Activated naive CD4-positive, alpha-beta T cell treated with anti-CD3 and anti-CD28 coated beads, Interleukin-2, amount 50 U/mL, for 24 hours (primary cell): ENCODE results near the gene TMEM132C.

ENCODE experiments used
- H3K27ac Mint-ChIP-seq: one replicate; pipeline ENCODE4 v1.8.0; 2021; ENCODE audit warnings: mild to moderate bottlenecking, mixed read lengths
- H3K27me3 Mint-ChIP-seq: one replicate; pipeline ENCODE4 v1.8.0; 2021; ENCODE audit warnings: mixed read lengths
- H3K36me3 Mint-ChIP-seq: one replicate; pipeline ENCODE4 v1.8.0; 2021; ENCODE audit warnings: mixed read lengths
- H3K4me1 Mint-ChIP-seq: one replicate; pipeline ENCODE4 v1.8.0; 2021; ENCODE audit warnings: mixed read lengths
- H3K4me3 Mint-ChIP-seq: one replicate; pipeline ENCODE4 v1.8.0; 2021; ENCODE audit warnings: mild to moderate bottlenecking, mixed read lengths
- H3K9me3 Mint-ChIP-seq: one replicate; pipeline ENCODE4 v1.8.0; 2021; ENCODE audit warnings: mixed read lengths

The TMEM132C gene

DNA sequence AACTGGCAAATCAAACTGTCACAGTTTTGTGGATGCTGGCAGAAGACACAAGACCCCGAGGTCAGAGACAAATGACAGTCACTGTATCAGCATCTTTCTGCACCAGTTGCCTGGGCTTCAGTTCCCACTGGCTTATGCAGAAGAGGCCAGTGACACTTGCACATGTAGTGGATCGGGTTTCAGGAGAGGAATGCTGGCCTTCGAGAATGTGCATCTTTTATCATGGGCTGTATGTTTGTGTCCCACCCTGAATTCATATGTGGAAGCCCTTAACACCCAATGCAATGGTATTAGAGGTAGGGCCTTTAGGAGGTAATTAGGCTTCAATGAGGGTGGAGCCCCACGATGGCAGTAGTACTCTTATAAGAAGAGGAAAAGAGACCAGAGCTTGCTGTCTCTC, 405.9 kb downstream of the TMEM132C start:
- no peaks in the 10 kb centered on the region for H3K27me3 Mint-ChIP-seq
- no peak overlapping the region for H3K27ac Mint-ChIP-seq
- no peak overlapping the region for H3K4me3 Mint-ChIP-seq
- H3K9me3 Mint-ChIP-seq = no peaks in the 10 kb centered on the region
- H3K4me1 Mint-ChIP-seq = no peaks in the 10 kb centered on the region
- no peaks in the 10 kb centered on the region for H3K36me3 Mint-ChIP-seq

DNA sequence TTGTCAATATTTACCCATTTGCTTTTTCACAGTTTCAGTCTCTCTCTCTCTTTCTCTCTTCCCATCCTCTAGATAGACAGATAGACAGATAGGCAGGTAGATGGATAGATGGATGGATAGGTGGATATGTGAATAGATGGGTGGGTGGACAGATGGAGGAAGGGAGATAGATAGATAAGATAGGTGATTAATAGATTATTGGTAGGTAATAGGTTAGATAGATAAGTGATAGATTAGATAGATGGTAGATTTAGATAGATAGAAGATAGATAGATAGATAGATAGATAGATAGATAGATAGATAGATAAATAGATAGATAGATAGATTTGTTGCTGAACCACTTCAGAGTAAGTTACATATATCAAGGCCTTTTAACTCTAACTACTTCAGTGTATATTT, 408.6 kb downstream of the TMEM132C start:
- no peaks in the 10 kb centered on the region for H3K27me3 Mint-ChIP-seq
- H3K27ac Mint-ChIP-seq = no peak overlapping the region
- H3K4me1 Mint-ChIP-seq = no peaks in the 10 kb centered on the region
- H3K36me3 Mint-ChIP-seq = no peaks in the 10 kb centered on the region
- no peak overlapping the region for H3K4me3 Mint-ChIP-seq
- H3K9me3 Mint-ChIP-seq = no peaks in the 10 kb centered on the region

DNA sequence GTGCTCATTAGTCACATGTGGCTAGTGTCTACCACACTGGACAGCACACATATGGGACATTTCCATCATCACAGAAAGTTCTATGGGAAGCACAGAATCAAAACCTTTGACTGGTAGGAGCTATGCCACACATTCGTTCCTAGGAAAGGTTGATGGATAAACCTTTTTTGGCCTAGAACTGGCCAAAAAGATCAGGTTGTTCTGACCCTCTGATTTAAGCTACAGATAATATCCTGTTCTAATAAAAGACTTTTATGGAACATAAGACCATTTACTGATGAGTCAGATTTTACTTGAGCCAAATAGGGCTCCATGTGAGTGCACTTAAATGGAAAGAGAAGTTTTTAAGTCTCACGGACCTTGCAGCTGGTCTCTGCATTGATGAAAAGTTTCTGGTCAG, 413.6 kb downstream of the TMEM132C start:
- Mint-ChIP-seq H3K4me3 (no peak overlapping the region), H3K36me3 (no peaks in the 10 kb centered on the region), H3K27me3 (no peaks in the 10 kb centered on the region)

GRCh38 chr12:128682548-128683275, 415.7 kb downstream of the TMEM132C start:
- no peaks in the 10 kb centered on the region for H3K36me3 Mint-ChIP-seq
- no peaks in the 10 kb centered on the region for H3K4me1 Mint-ChIP-seq
- H3K27me3 Mint-ChIP-seq = no peaks in the 10 kb centered on the region
- H3K4me3 Mint-ChIP-seq = no peak overlapping the region
- no peaks in the 10 kb centered on the region for H3K9me3 Mint-ChIP-seq
- H3K27ac Mint-ChIP-seq = no peak overlapping the region

More for the DNA sequence above, 413.6 kb downstream of the TMEM132C start:
- no peaks in the 10 kb centered on the region for H3K4me1 Mint-ChIP-seq
- no peak overlapping the region for H3K27ac Mint-ChIP-seq
- H3K9me3 Mint-ChIP-seq = no peaks in the 10 kb centered on the region

DNA sequence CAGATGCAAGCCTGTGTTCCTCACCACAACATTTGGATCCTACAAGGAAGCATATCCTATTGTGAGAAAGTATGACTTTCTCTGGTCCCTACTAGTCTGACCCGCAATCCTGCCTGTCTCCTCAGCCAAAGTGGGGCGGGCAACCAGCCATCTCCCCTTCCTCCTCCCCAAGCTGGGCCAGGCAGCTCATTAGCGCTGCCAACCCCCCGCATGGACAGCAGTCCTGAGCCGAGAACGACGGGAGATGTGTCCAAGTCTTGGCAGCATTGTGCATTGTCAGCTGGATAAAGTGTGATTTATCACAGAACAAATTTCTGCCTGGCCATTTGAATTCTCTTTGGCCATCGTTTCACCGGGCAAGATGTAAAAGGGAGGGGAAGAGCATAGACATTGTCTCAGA, 417.4 kb downstream of the TMEM132C start:
- no peaks in the 10 kb centered on the region for H3K36me3 Mint-ChIP-seq
- H3K4me1 Mint-ChIP-seq = no peaks in the 10 kb centered on the region
- no peak overlapping the region for H3K4me3 Mint-ChIP-seq
- H3K27me3 Mint-ChIP-seq = no peaks in the 10 kb centered on the region
- H3K9me3 Mint-ChIP-seq = no peaks in the 10 kb centered on the region
- H3K27ac Mint-ChIP-seq = no peak overlapping the region

- Mint-ChIP-seq H3K27me3 (no peaks in the 10 kb centered on the region), H3K4me1 (no peaks in the 10 kb centered on the region), H3K27ac (no peak overlapping the region), H3K4me3 (no peak overlapping the region), H3K36me3 (no peaks in the 10 kb centered on the region), H3K9me3 (no peaks in the 10 kb centered on the region)
Observed at GRCh38 chr12:128685903-128686475, 419.0 kb downstream of the TMEM132C start.

DNA sequence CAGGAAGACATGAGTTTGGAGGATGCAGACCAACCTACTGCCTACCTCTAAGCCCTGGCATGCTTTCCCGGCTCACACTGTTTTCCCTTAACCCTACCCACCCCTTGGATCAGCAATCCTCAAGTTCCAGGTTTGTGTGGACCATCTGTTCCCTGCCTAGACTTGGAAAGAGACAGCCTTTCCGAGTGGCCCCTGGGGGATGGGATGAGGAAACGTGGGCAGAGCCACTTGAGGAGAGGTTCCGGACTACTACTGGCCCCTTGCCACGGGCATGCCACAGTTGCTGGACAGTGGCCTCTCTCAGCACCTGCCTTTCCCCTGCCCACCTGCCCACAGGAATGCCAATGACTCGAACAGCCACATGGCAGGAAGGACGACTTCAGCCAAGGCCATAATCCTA, 420.9 kb downstream of the TMEM132C start:
- Mint-ChIP-seq H3K27me3 (no peaks in the 10 kb centered on the region), H3K4me3 (no peak overlapping the region), H3K27ac (no peak overlapping the region), H3K4me1 (no peaks in the 10 kb centered on the region), H3K9me3 (no peaks in the 10 kb centered on the region), H3K36me3 (no peaks in the 10 kb centered on the region)

DNA sequence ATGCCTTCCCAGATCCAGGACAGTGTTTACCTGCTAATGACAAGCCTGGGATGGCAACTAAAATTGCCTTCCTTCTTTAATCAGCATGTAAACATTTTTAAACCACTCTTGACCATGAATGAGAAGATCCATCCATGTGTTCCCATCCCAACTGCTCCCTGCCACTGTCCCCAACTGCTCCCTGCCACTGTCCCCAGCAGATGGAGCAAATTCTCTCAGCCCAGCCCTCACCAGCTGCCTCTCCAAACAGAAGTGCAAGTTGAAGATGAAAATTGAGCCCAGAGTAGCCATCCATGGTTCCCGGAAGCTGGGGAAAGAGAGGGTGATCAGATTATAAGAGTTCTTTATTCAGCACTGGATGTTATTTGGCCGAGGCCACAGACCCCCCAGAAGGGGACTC, 423.7 kb downstream of the TMEM132C start:
- H3K4me3 Mint-ChIP-seq = no peak overlapping the region
- no peaks in the 10 kb centered on the region for H3K4me1 Mint-ChIP-seq
- H3K9me3 Mint-ChIP-seq = no peaks in the 10 kb centered on the region
- H3K27ac Mint-ChIP-seq = no peak overlapping the region
- no peaks in the 10 kb centered on the region for H3K27me3 Mint-ChIP-seq
- H3K36me3 Mint-ChIP-seq = no peaks in the 10 kb centered on the region

DNA sequence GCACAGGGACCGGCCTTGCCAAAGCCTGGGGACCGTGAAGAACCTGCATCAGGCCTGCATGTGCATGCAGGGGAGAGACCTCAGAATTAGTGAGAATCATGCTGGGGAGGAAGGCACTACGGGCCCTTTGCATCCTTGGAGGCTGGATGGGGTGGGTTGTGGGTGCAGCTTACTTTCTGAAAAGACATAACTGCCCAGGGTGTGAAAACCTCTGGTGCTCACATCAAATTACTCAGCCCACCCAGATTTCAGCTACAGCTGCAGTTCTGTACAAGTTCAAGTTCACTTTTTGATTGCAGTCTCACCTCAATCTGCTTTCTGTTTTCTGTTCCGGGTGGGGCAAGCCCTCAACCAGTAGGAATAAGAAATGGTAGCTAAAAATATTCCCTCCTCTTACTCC, 426.1 kb downstream of the TMEM132C start:
- Mint-ChIP-seq H3K27ac (no peak overlapping the region), H3K4me1 (no peaks in the 10 kb centered on the region), H3K4me3 (no peak overlapping the region), H3K9me3 (no peaks in the 10 kb centered on the region), H3K36me3 (no peaks in the 10 kb centered on the region), H3K27me3 (no peaks in the 10 kb centered on the region)

GRCh38 chr12:128693771-128694170, 426.8 kb downstream of the TMEM132C start:
- Mint-ChIP-seq H3K27me3 (no peaks in the 10 kb centered on the region), H3K27ac (no peak overlapping the region), H3K36me3 (no peaks in the 10 kb centered on the region), H3K9me3 (no peaks in the 10 kb centered on the region), H3K4me1 (no peaks in the 10 kb centered on the region), H3K4me3 (no peak overlapping the region)

GRCh38 chr12:128694445-128694844, 427.5 kb downstream of the TMEM132C start:
- Mint-ChIP-seq H3K4me3 (no peak overlapping the region), H3K4me1 (no peaks in the 10 kb centered on the region), H3K36me3 (no peaks in the 10 kb centered on the region), H3K27ac (no peak overlapping the region), H3K27me3 (no peaks in the 10 kb centered on the region), H3K9me3 (no peaks in the 10 kb centered on the region)

DNA sequence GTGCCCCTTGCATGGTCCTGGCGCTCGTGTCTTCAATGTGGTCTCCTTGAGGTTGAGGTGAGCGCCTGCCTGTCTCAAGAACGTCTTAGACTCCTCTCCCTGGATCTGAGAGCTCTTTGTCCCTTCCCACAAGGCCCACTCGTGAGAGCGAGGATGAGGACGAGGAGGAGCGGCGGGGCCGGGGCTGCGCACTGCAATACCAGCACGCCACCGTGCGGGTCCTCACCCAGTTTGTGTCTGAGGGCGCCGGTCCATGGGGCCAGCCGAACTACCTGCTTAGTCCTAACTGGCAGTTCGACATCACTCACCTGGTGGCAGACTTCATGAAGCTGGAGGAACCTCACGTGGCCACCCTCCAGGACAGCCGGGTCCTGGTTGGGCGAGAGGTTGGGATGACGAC, 428.7 kb downstream of the TMEM132C start:
- no peaks in the 10 kb centered on the region for H3K4me1 Mint-ChIP-seq
- H3K9me3 Mint-ChIP-seq = no peaks in the 10 kb centered on the region
- H3K27me3 Mint-ChIP-seq = no peaks in the 10 kb centered on the region
- H3K36me3 Mint-ChIP-seq = no peaks in the 10 kb centered on the region
- H3K4me3 Mint-ChIP-seq = no peak overlapping the region
- H3K27ac Mint-ChIP-seq = no peak overlapping the region

GRCh38 chr12:128698301-128698972, 431.5 kb downstream of the TMEM132C start:
- Mint-ChIP-seq H3K4me1 (no peaks in the 10 kb centered on the region), H3K36me3 (no peaks in the 10 kb centered on the region), H3K27ac (no peak overlapping the region), H3K9me3 (no peaks in the 10 kb centered on the region), H3K27me3 (no peaks in the 10 kb centered on the region), H3K4me3 (no peak overlapping the region)

DNA sequence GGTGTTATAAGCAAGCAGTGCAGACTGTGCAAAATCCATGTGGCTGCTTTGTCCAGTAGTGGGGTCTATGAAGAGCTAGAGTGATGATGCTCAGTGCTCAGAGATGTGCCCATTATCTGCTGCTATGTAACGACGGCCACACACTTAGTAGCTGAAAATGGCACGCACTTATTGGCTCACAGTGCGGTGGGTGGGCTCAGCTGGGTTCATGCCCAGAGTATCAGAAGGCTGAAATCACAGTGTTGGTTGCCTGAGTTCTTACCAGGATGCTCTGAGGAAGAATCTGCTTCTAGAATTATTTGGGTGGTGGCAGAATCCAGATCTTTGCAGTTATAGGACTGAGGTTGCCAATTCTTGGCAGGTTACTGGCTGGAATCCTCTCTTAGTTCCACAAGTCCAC, 432.1 kb downstream of the TMEM132C start:
- Mint-ChIP-seq H3K9me3 (no peaks in the 10 kb centered on the region), H3K27ac (no peak overlapping the region), H3K4me3 (no peak overlapping the region), H3K27me3 (no peaks in the 10 kb centered on the region), H3K4me1 (no peaks in the 10 kb centered on the region), H3K36me3 (no peaks in the 10 kb centered on the region)

DNA sequence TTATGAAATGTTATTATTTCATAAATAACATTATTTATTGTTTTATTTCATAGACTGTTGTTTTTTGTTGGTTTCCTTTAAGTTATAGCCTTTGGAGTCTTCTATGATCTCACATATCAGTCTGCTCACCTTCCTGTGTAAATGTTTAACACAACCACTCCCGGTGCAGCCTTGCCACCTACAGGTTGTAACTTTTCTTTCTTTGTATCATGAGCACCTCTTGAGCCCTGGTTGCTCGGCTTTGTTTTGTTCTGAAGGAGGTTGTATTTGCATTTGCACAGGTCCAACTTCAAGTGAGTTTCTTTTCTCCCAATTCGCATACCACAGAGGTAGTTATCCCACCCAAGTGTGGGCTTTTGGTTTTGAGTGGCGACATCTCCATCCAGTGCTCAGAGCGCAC, 435.4 kb downstream of the TMEM132C start:
- H3K36me3 Mint-ChIP-seq = peaks cover 2% of the 10 kb centered on the region
- no peaks in the 10 kb centered on the region for H3K9me3 Mint-ChIP-seq
- H3K27ac Mint-ChIP-seq = no peak overlapping the region
- H3K4me1 Mint-ChIP-seq = no peaks in the 10 kb centered on the region
- no peak overlapping the region for H3K4me3 Mint-ChIP-seq
- no peaks in the 10 kb centered on the region for H3K27me3 Mint-ChIP-seq

DNA sequence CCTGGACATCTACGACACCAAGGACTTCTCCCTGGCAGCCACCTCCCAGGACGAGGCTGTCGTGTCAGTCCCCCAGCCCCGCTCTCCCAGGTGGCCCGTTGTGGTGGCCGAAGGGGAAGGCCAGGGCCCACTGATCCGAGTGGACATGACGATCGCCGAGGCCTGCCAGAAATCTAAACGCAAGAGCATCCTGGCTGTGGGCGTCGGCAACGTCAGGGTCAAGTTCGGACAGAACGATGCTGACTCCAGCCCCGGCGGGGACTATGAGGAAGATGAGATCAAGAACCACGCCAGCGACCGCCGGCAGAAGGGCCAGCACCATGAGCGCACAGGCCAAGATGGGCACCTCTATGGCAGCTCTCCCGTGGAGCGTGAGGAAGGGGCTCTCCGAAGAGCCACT, 438.2 kb downstream of the TMEM132C start:
- Mint-ChIP-seq H3K27me3 (no peaks in the 10 kb centered on the region), H3K4me1 (no peaks in the 10 kb centered on the region), H3K36me3 (peaks cover 2% of the 10 kb centered on the region), H3K9me3 (no peaks in the 10 kb centered on the region), H3K27ac (no peak overlapping the region), H3K4me3 (no peak overlapping the region)
